Stimulated activated CD4-positive, alpha-beta T cell treated with anti-CD3 and anti-CD28 coated beads, Interleukin-1b, Interleukin-23, amount 100 ng/mL, for 24 hours (primary cell): ENCODE data around the gene TMEM126B.
"Not testable (repeated sequence)": the region's sequence is repeated elsewhere in the genome, so short reads cannot be mapped to it uniquely, and the experiment has no call there.

ENCODE experiments used
- DNase-seq, 4 experiments: peaks; one replicate each; pipeline ENCODE4 v3.0.0-alpha.2; 2020; ENCODE audit warnings: low read depth in 4 of 4, low spot score in 1 of 4

Gene TMEM126B

GRCh38 chr11:85627998-85628770 is at the start of gene TMEM126B:
TSS of gene TMEM126B (plus strand) at chr11:85628593. CDS start at chr11:85628608, 15 bp downstream.
- DNase-seq: peak; percentile 87 to 97 (median 92)

- DNase-seq: no peak
Measured at GRCh38 chr11:85582111-85582510, 46.3 kb upstream of the TMEM126B start.

- no peak for DNase-seq
Measured at GRCh38 chr11:85589373-85589772, 39.0 kb upstream of the TMEM126B start.

- no peak for DNase-seq
Measured at GRCh38 chr11:85590848-85591483, 37.4 kb upstream of the TMEM126B start.

GRCh38 chr11:85595285-85595884 is 33.0 kb upstream of the TMEM126B start:
- no peak for DNase-seq

GRCh38 chr11:85596886-85597285 is 31.5 kb upstream of the TMEM126B start:
- no peak for DNase-seq

GRCh38 chr11:85599083-85599482 is 29.3 kb upstream of the TMEM126B start:
- no peak for DNase-seq

- DNase-seq: no peak
Measured at GRCh38 chr11:85602526-85603213, 25.7 kb upstream of the TMEM126B start.

GRCh38 chr11:85603220-85603619 is 25.2 kb upstream of the TMEM126B start:
- DNase-seq: no peak

- DNase-seq: not testable (repeated sequence)
Measured at GRCh38 chr11:85606237-85606636, 22.2 kb upstream of the TMEM126B start.

GRCh38 chr11:85608621-85609020 is 19.8 kb upstream of the TMEM126B start:
- DNase-seq: not testable (repeated sequence)

- DNase-seq: not testable (repeated sequence)
Measured at GRCh38 chr11:85609286-85609685, 19.1 kb upstream of the TMEM126B start.

- not testable (repeated sequence) for DNase-seq
Measured at GRCh38 chr11:85611643-85612042, 16.8 kb upstream of the TMEM126B start.

- no peak for DNase-seq
Measured at GRCh38 chr11:85619499-85619898, 8.9 kb upstream of the TMEM126B start.

- no peak for DNase-seq
Measured at GRCh38 chr11:85620256-85620655, 8.1 kb upstream of the TMEM126B start.

- no peak for DNase-seq
Measured at GRCh38 chr11:85626496-85626895, 1.9 kb upstream of the TMEM126B start.

GRCh38 chr11:85627332-85627997 is 928 bp upstream of the TMEM126B start, which contains the start of gene DLG2:
TSS of gene DLG2 (minus strand) at chr11:85627344.
- no peak for DNase-seq

GRCh38 chr11:85628771-85629341 is 463 bp downstream of the TMEM126B start:
- DNase-seq: peak in 1 of 4 experiments; percentile 3

GRCh38 chr11:85634747-85635146 is 6.4 kb downstream of the TMEM126B start:
- DNase-seq: no peak

GRCh38 chr11:85643191-85643614 is 14.8 kb downstream of the TMEM126B start:
- DNase-seq: no peak
